Right renal pelvis (tissue), 4 donors: ENCODE results near the gene BICRAL. TPM values are rescaled to one million over a fixed set of nuclear protein-coding genes. Genes with fewer than 3 reads are reported as not detected.
A peak's percentile ranks its signal among the peaks of the same experiment; 100 is the strongest.
"Not testable (repeated sequence)": the region's sequence is repeated elsewhere in the genome, so short reads cannot be mapped to it uniquely, and the experiment has no call there.

ENCODE experiments used
- DNase-seq, 4 donors: peaks; one replicate each; pipeline ENCODE4 v3.0.0-alpha.2; 2013; ENCODE audit warnings: low read depth in 4 of 4, low spot score in 3 of 4, missing footprints in 1 of 4
- polyA plus RNA-seq, 4 donors: library from polyadenylated mRNA; unstranded; fragments of 120-200 nt; gene quantifications; one replicate each; pipeline ENCODE4 v1.2.1, GENCODE V29; 2013; ENCODE audit not compliant: insufficient read length in 4 of 4

The BICRAL gene
- polyA plus RNA-seq, 4 donors, result 14.7 to 18.1 (median 16.1) TPM

GRCh38 chr6:42888201-42888600, 106.3 kb downstream of the BICRAL start:
- not testable (repeated sequence) for DNase-seq

- DNase-seq, result no peak
These were observed 108.0 kb downstream of the BICRAL start for GRCh38 chr6:42889815-42890214.

GRCh38 chr6:42890311-42891198, 108.7 kb downstream of the BICRAL start:
- peak; percentile 86 to 94 (median 91) for DNase-seq

GRCh38 chr6:42891199-42891722, 109.4 kb downstream of the BICRAL start:
- DNase-seq, result no peak

GRCh38 chr6:42894041-42894828, 112.4 kb downstream of the BICRAL start:
- DNase-seq, result not testable (repeated sequence)

- no peak for DNase-seq
These were observed 114.4 kb downstream of the BICRAL start for GRCh38 chr6:42896178-42896719.

- DNase-seq, result peak in 1 of 4 donors; percentile 36
These were observed 117.1 kb downstream of the BICRAL start for GRCh38 chr6:42898891-42899361.

GRCh38 chr6:42899871-42900270, 118.0 kb downstream of the BICRAL start:
- no peak for DNase-seq

- DNase-seq, result peak in 2 of 4 donors; percentile 65 to 67
These were observed 119.7 kb downstream of the BICRAL start for GRCh38 chr6:42901538-42901957.

GRCh38 chr6:42902429-42903263, 120.8 kb downstream of the BICRAL start:
- not testable (repeated sequence) for DNase-seq

GRCh38 chr6:42904467-42904866, 122.6 kb downstream of the BICRAL start:
- no peak for DNase-seq

GRCh38 chr6:42907336-42907735, 125.5 kb downstream of the BICRAL start:
- no peak for DNase-seq

GRCh38 chr6:42909835-42910234, 128.0 kb downstream of the BICRAL start:
- no peak for DNase-seq

GRCh38 chr6:42911171-42912021, 129.5 kb downstream of the BICRAL start:
- no peak for DNase-seq

GRCh38 chr6:42914546-42914945, 132.7 kb downstream of the BICRAL start:
- DNase-seq, result no peak

GRCh38 chr6:42915732-42916131, 133.9 kb downstream of the BICRAL start, which contains the start of gene PTCRA:
Gene PTCRA (plus strand): TSS chr6:42916053. CDS start chr6:42916070, 17 bp downstream.
- no peak for DNase-seq

GRCh38 chr6:42916288-42916687, 134.4 kb downstream of the BICRAL start:
- DNase-seq, result no peak
